PC-3 (cell line): Measurements from ENCODE around the gene KCNK6.

Experiments
- EZH2 ChIP-seq: fragments of 300-600 bp; sonication (generic); IDR thresholded peaks from one replicate; pipeline ENCODE4 v1.6.1; 2017; ENCODE audit warnings: antibody characterized with exemption, mild to moderate bottlenecking, low read length; ENCODE audit not compliant: unreplicated experiment
- TF ChIP-seq, protein P1 (sequence below): fragments of 300-600 bp; sonication (generic); conservative IDR thresholded peaks from 2 replicates; pipeline ENCODE4 v1.5.1; 2017; ENCODE audit warnings: antibody characterized with exemption, low read depth, mild to moderate bottlenecking, low read length

DNA sequence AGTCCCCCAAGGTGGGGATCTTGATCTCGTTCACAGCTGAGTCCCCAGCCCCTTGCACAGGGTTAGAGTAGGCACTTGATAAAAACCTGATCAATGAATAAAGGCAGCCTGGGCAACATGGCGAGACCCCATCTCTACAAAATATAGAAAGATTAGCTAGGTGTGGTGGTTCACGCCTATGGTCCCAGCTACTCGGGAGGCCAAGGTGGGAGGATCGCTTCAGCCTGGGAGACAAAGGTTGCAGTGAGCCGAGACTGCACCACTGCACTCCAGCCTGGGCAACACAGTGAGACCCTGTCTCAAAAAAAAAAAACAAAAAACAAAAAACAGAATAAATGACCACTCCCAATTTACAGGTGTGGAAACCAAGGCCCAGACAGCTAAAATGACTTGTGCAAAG lies 8.7 kb upstream of the KCNK6 start:
- TF ChIP-seq, protein P1, sequence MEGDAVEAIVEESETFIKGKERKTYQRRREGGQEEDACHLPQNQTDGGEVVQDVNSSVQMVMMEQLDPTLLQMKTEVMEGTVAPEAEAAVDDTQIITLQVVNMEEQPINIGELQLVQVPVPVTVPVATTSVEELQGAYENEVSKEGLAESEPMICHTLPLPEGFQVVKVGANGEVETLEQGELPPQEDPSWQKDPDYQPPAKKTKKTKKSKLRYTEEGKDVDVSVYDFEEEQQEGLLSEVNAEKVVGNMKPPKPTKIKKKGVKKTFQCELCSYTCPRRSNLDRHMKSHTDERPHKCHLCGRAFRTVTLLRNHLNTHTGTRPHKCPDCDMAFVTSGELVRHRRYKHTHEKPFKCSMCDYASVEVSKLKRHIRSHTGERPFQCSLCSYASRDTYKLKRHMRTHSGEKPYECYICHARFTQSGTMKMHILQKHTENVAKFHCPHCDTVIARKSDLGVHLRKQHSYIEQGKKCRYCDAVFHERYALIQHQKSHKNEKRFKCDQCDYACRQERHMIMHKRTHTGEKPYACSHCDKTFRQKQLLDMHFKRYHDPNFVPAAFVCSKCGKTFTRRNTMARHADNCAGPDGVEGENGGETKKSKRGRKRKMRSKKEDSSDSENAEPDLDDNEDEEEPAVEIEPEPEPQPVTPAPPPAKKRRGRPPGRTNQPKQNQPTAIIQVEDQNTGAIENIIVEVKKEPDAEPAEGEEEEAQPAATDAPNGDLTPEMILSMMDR = no peak
- TF ChIP-seq EZH2 = no peak
